HepG2 (cell line): ENCODE results near the gene PSRC1. TPM values are rescaled to one million over a fixed set of nuclear protein-coding genes. Genes with fewer than 3 reads are reported as not detected.

Experiments used
- ATAC-seq: fragments of 200-7000 bp; cut with Tn5 transposase; 3 replicates; pipeline ENCODE4 v1.9.1; 2020; ENCODE audit warnings: mild to moderate bottlenecking, moderate library complexity
- BruUV-seq: library from RNA; stranded (reverse); fragments of 400-500 nt; replicated peaks from 2 replicates; lab custom pipeline; 2021; lab: Mats Ljungman, UMichigan
- CTCF ChIA-PET: fragments of 300-600 bp; formaldehyde crosslinking; extraction: SDS; loops from one replicate; lab custom pipeline; 2021; ENCODE audit warnings: low total read pairs, inconsistent platforms, low intra/inter-chr PET ratio; lab: Yijun Ruan, JAX
- POLR2A ChIA-PET: fragments of 350-600 bp; sonication (Branson Sonifier 250); formaldehyde crosslinking; loops from one replicate; lab custom pipeline; 2020; ENCODE audit warnings: antibody characterized with exemption, inconsistent platforms; lab: Yijun Ruan, JAX
- DNase-seq: peaks from one replicate; pipeline ENCODE4 v3.0.0-alpha.2; 2015; ENCODE audit warnings: low spot score
- FAIRE-seq: peaks from 3 replicates; lab custom pipeline; 2011; peaks lifted over from hg19 to GRCh38; lab: Jason Lieb, UNC
- H2AFZ ChIP-seq: one replicate; pipeline ENCODE4 v1.6.1; 2011; ENCODE audit warnings: low read length, inconsistent platforms
- H3K27ac ChIP-seq: fragments of 300-600 bp; 3 replicates; pipeline ENCODE4 v1.8.0; 2011; ENCODE audit warnings: mixed run types, mild to moderate bottlenecking, mixed read lengths, low read length, inconsistent platforms; ENCODE audit not compliant: insufficient read depth; ENCODE audit errors: extremely low read length
- H3K27me3 ChIP-seq, 2 experiments: fragments of 200-600 bp in 1 of 2; 2 replicates in 1 of 2; 3 replicates in 1 of 2; pipeline versions ENCODE4 v1.6.0 to v1.8.0; 2011; ENCODE audit warnings: low read length in 2 of 2, mild to moderate bottlenecking in 2 of 2, moderate library complexity in 2 of 2, inconsistent platforms in 1 of 2; ENCODE audit not compliant: insufficient read depth in 2 of 2, control insufficient read depth in 1 of 2
- H3K36me3 ChIP-seq, 2 experiments: fragments of 200-600 bp in 1 of 2; replicated peaks in 1 of 2; 2 replicates in 1 of 2; 3 replicates in 1 of 2; pipeline versions ENCODE4 v1.5.1 to v1.8.0; 2011; ENCODE audit warnings: low read length in 2 of 2, inconsistent platforms in 1 of 2; ENCODE audit not compliant: insufficient read depth in 2 of 2, control insufficient read depth in 1 of 2
- H3K4me1 ChIP-seq: 2 replicates; pipeline ENCODE4 v1.5.1; 2012; ENCODE audit warnings: low read length, inconsistent platforms; ENCODE audit not compliant: insufficient read depth
- H3K4me2 ChIP-seq: 2 replicates; pipeline ENCODE4 v1.6.0; 2011; ENCODE audit warnings: low read depth, low read length, inconsistent platforms
- H3K4me3 ChIP-seq, 3 experiments: fragments of 200-600 bp in 1 of 3; sonication (generic), shearing (Covaris generic) in 1 of 3; replicated peaks in 1 of 3; 2 replicates each; pipeline ENCODE4 v1.5.1; 2011 to 2016; ENCODE audit warnings: low read length in 3 of 3, inconsistent platforms in 2 of 3, low read depth in 2 of 3, mild to moderate bottlenecking in 2 of 3, control low read depth in 1 of 3, mixed read lengths in 1 of 3; ENCODE audit not compliant: insufficient read depth in 1 of 3
- H3K79me2 ChIP-seq: one replicate; pipeline ENCODE4 v1.6.1; 2011; ENCODE audit warnings: low read length, inconsistent platforms; ENCODE audit not compliant: insufficient read depth
- H3K9ac ChIP-seq: 2 replicates; pipeline ENCODE4 v1.6.0; 2011; ENCODE audit warnings: mild to moderate bottlenecking, low read depth, low read length, inconsistent platforms; ENCODE audit not compliant: insufficient read depth
- H3K9me3 ChIP-seq: 2 replicates; pipeline ENCODE4 v1.5.1; 2012; ENCODE audit warnings: mild to moderate bottlenecking, low read length
- H4K20me1 ChIP-seq: 2 replicates; pipeline ENCODE4 v1.6.0; 2011; ENCODE audit warnings: inconsistent platforms, mild to moderate bottlenecking, low read length, moderate library complexity; ENCODE audit not compliant: insufficient read depth
- CCAR2 ChIP-seq: fragments of 200-400 bp; formaldehyde crosslinking; optimal IDR thresholded peaks from 2 replicates; pipeline ENCODE3; 2018; ENCODE audit warnings: low read depth, mild to moderate bottlenecking, low read length, moderate library complexity
- CHD2 ChIP-seq: IDR thresholded peaks from 2 replicates; pipeline ENCODE4 v1.6.1; 2011; ENCODE audit warnings: low read depth, low read length, improper control_type of control experiment
- CSRNP2 ChIP-seq: sonication (generic); formaldehyde crosslinking; conservative IDR thresholded peaks from 2 replicates; pipeline ENCODE4 v1.8.0; 2022; ENCODE audit warnings: low read depth, missing genetic modification reagents
- ELF1 ChIP-seq: sonication (generic); formaldehyde crosslinking; IDR thresholded peaks from 2 replicates; pipeline ENCODE4 v1.4.0; 2020; ENCODE audit warnings: missing genetic modification reagents
- FOSL2 ChIP-seq: sonication (generic); formaldehyde crosslinking; IDR thresholded peaks from 2 replicates; pipeline ENCODE4 v1.4.0; 2020; ENCODE audit warnings: missing genetic modification reagents
- GPBP1L1 ChIP-seq: sonication (generic); formaldehyde crosslinking; IDR thresholded peaks from 2 replicates; pipeline ENCODE4 v1.5.0; 2020; ENCODE audit warnings: mild to moderate bottlenecking, missing genetic modification reagents
- NFE2 ChIP-seq: sonication (generic); formaldehyde crosslinking; IDR thresholded peaks from 2 replicates; pipeline ENCODE4 v1.4.0; 2020; ENCODE audit warnings: missing genetic modification reagents
- PAF1 ChIP-seq: IDR thresholded peaks from 2 replicates; pipeline ENCODE4 v1.6.1; 2016; ENCODE audit warnings: missing genetic modification reagents, missing compliant biosample characterization
- ZNF281 ChIP-seq: sonication (generic); formaldehyde crosslinking; IDR thresholded peaks from 2 replicates; pipeline ENCODE4 v1.4.0; 2020; ENCODE audit warnings: missing genetic modification reagents, borderline replicate concordance
- ZNF331 ChIP-seq: sonication (generic); formaldehyde crosslinking; IDR thresholded peaks from 2 replicates; pipeline ENCODE4 v1.4.0; 2020; ENCODE audit warnings: missing genetic modification reagents
- ZNF382 ChIP-seq: sonication (generic); formaldehyde crosslinking; IDR thresholded peaks from 2 replicates; pipeline ENCODE4 v1.5.0; 2020; ENCODE audit warnings: missing genetic modification reagents, mild to moderate bottlenecking, borderline replicate concordance
- ZNF816 ChIP-seq: sonication (generic); formaldehyde crosslinking; IDR thresholded peaks from 2 replicates; pipeline ENCODE4 v1.8.0; 2022; ENCODE audit warnings: missing genetic modification reagents, mild to moderate bottlenecking, borderline replicate concordance
- WGBS: methylation state at CpG from one replicate; pipeline ENCODE4 v1.1.6; 2017; ENCODE audit warnings: low lambda C conversion rate; 5-methylcytosine and 5-hydroxymethylcytosine counted together
- in situ Hi-C: cut with HindIII; loops from 2 replicates; pipeline ENCODE4 v1.10.0; 2017; ENCODE audit warnings: low pct_unique_long_range_greater_than_20kb; ENCODE audit not compliant: extremely low pct_ligation_motif_present
- intact Hi-C: fragments of 100-400 bp; cut with micrococcal nuclease; formaldehyde crosslinking; loops from one replicate; pipeline ENCODE4 v1.10.0; 2022; ENCODE audit not compliant: unreplicated experiment
- polyA plus RNA-seq, 8 experiments: library from polyadenylated mRNA; depleted of rRNA in 3 of 8; stranded (reverse) in 7 of 8; unstranded in 1 of 8; fragments of >200 nt; fragmentation: Illumina TruSeq in 4 of 8; extraction: Trizol in 4 of 8; gene quantifications; 2 replicates each; pipeline versions ENCODE4 v1.2.1 to v1.2.3, GENCODE V29; 2011 to 2016; ENCODE audit warnings: low read depth in 4 of 8, missing spikeins in 1 of 8, mixed read lengths in 1 of 8; ENCODE audit not compliant: insufficient read depth in 1 of 8
- total RNA-seq, 5 experiments: library from RNA; depleted of rRNA; stranded (reverse); fragments of >200 nt; fragmentation: Illumina TruSeq; extraction: Trizol; gene quantifications; 2 replicates each; pipeline ENCODE4 v1.2.3, GENCODE V29; 2016; ENCODE audit warnings: low read depth in 1 of 5

Gene PSRC1
- total and polyA plus RNA-seq, 2 of the 13 experiments (the other 11 are each of a cell fraction or from before 2014, with no cell fraction given), result 28.6 to 30.3 TPM

- WGBS, result 100% methylated on average over 1 of the region's 1 CpG
- POLR2A ChIA-PET, result no interaction called here
Observed at GRCh38 chr1:109314795-109315194, 31.9 kb upstream of the PSRC1 start.

GRCh38 chr1:109312978-109313775, 30.2 kb upstream of the PSRC1 start:
- DNase-seq, result no peak
- no peaks in the 10 kb centered on the region for H3K27me3 ChIP-seq
- H3K4me2 ChIP-seq, result no peak overlapping the region
- no peak overlapping the region for H3K4me3 ChIP-seq
- H3K9ac ChIP-seq, result no peak overlapping the region
- no peaks in the 10 kb centered on the region for H3K9me3 ChIP-seq
- WGBS, result 90% methylated on average over 12 of the region's 12 CpGs
- BruUV-seq, result no TSS peak
- intact Hi-C loops, result no loop called here
- no peak overlapping the region for H2AFZ ChIP-seq
- POLR2A ChIA-PET, result interaction anchor here (0.6 to 0.8 kb wide), 3 partner anchors 9 to 80 kb away, joined by 3 to 4 read pairs (median 3); no protein-coding TSS in a partner anchor
- no peaks in the 10 kb centered on the region for H4K20me1 ChIP-seq
- in situ Hi-C loops, result no loop called here
- no peak overlapping the region for H3K27ac ChIP-seq
- no peak for ATAC-seq
- H3K36me3 ChIP-seq, result peaks cover 17 to 51% of the 10 kb centered on the region in 2 experiments
- FAIRE-seq, result no peak
- H3K79me2 ChIP-seq, result no peaks in the 10 kb centered on the region
- H3K4me1 ChIP-seq, result peaks cover 37% of the 10 kb centered on the region
- CTCF ChIA-PET, result no interaction called here
- TF ChIP-seq PAF1 (CRISPR knock-in tag) (no peak), FOSL2 (CRISPR knock-in tag) (no peak), NFE2 (no peak), ZNF382 (no peak), CHD2 (no peak), ELF1 (CRISPR knock-in tag) (no peak), CSRNP2 (CRISPR knock-in tag) (no peak), ZNF816 (CRISPR knock-in tag) (no peak), GPBP1L1 (CRISPR knock-in tag) (no peak), ZNF281 (no peak), CCAR2 (no peak)

More at GRCh38 chr1:109314795-109315194, 31.9 kb upstream of the PSRC1 start:
- no peak for ATAC-seq
- Histone ChIP-seq H3K4me3 (no peak overlapping the region), H3K36me3 (peaks cover 25 to 66% of the 10 kb centered on the region in 2 experiments), H2AFZ (no peak overlapping the region), H4K20me1 (no peaks in the 10 kb centered on the region), H3K4me1 (peaks cover 21% of the 10 kb centered on the region), H3K9me3 (no peaks in the 10 kb centered on the region), H3K27ac (no peak overlapping the region), H3K27me3 (no peaks in the 10 kb centered on the region), H3K79me2 (no peaks in the 10 kb centered on the region), H3K9ac (no peak overlapping the region), H3K4me2 (no peak overlapping the region)
- no peak for DNase-seq
- BruUV-seq, result no TSS peak
- intact Hi-C loops (no loop called here), in situ Hi-C loops (no loop called here)
- CTCF ChIA-PET, result no interaction called here
- FAIRE-seq, result no peak
- TF ChIP-seq ZNF331 (CRISPR knock-in tag), result no peak
